ENCODE data around the gene KARS1. TPM values are rescaled to one million over a fixed set of nuclear protein-coding genes. Genes with fewer than 3 reads are reported as not detected.

Gene KARS1
- 100 to 1,000 TPM; 185 to 191 TPM for total RNA-seq

GRCh38 chr16:75647492-75648264 lies at the start of gene KARS1, which contains the start of gene TERF2IP:
KARS1 (minus strand) TSS chr16:75647665; CDS start chr16:75647639, 26 bp downstream.
TERF2IP (plus strand) TSS chr16:75647773; CDS start chr16:75647883, 110 bp downstream.

DNA sequence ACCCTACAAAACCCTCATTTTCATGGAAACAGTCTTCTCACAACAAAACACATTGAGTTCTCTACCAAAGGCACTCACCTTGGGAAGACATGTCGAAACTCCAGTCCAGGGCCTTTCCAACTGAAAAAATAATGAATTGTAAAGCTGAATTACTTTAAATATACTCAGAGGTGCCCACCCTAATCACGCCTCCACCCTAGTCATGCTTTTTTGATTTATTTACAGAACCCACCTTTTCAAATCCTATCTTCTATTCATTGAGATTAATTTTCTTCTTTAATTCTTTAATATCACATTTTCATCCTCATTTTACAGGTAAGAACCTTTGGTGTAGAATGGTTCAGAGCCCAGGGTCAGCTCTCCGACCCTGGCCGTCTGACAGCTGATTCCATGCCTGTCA lies 29.4 kb upstream of the KARS1 start, which contains the start of gene CPHXL2:
TSS of gene CPHXL2 (minus strand) at position 101 of the 400 bp plus-strand sequence. CDS start at position 91, 10 bp downstream.

DNA sequence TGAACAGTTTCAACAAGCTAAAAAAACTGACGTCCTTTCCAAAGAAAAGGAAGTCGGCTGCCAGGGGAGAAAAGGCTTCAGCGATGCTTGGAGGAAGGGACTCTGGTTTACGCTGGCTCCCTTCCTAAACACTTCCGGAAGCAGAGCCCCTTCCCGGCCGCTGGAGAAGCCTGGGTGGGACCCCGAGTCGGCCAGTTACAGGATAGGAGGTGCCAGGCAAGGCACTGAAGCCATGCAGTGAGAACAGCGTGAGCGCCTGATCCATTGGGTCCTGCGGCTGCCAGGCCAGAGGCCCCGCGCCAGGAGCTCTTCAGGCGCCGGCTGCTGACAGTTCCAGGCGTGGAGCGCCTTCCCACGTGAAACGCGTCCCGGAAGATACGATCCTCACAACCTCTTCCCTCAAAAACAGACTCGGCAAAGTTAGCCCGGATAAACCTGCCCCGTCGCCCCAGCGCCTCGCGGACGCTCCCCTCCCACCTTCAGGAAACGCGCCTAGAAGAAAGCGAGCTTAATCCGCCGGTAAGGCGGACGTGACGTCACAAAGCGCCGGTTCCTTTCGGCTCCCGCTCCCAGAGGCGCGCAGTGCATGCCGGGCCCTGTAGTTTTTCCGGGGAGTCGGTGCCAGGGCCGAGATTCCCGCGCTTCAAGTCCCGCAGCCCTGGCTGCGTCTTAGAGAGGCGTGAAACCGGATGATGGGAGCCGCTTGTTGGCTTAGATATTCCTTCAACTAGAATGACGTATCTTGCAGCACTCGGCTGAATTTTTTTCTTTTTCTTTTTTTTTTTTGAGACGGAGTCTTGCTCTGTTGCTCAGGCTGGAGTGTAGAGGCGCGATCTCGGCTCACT lies 24.5 kb downstream of the KARS1 start, which contains the start of gene ADAT1:
TSS of gene ADAT1 (minus strand) at position 521 of the 845 bp plus-strand sequence. CDS start 2,482 bp downstream, outside the sequence.

Other genes starting within 250 kb of the KARS1 start
- 10 to 100 TPM; 37.9 to 39.8 TPM for gene CFDP1, start 214.2 kb downstream of the KARS1 start, total RNA-seq
- gene TMEM170A, start 183.0 kb downstream of the KARS1 start, total RNA-seq = 10 to 100 TPM; 35.3 to 35.5 TPM
- not detected for gene CHST6, start 152.2 kb downstream of the KARS1 start, total RNA-seq
- gene CHST5, start 111.6 kb downstream of the KARS1 start, total RNA-seq = not detected
- 1 to 10 TPM; 1.7 to 2.3 TPM for gene TMEM231, start 91.4 kb downstream of the KARS1 start, total RNA-seq
- gene GABARAPL2, start 81.3 kb downstream of the KARS1 start, total RNA-seq = 10 to 100 TPM; 66.1 to 72.9 TPM
- gene ADAT1, start 24.4 kb downstream of the KARS1 start, total RNA-seq = 10 to 100 TPM; 47.9 to 48.3 TPM
- 10 to 100 TPM; 65.9 to 67.0 TPM for gene TERF2IP, start 108 bp upstream of the KARS1 start, total RNA-seq
- not detected for gene CPHXL2, start 29.3 kb upstream of the KARS1 start, total RNA-seq
- gene DUXB, start 53.8 kb upstream of the KARS1 start, total RNA-seq = not detected
- not detected for gene CPHXL, start 78.8 kb upstream of the KARS1 start, total RNA-seq